DMS 273 (cell line): ENCODE results near the gene HRH1.
"Not testable (repeated sequence)": the region's sequence is repeated elsewhere in the genome, so short reads cannot be mapped to it uniquely, and the experiment has no call there.

ENCODE experiments used
- DNase-seq: peaks from one replicate; lab custom pipeline; 2025; ENCODE audit not compliant: unreplicated experiment; lab: John Stamatoyannopoulos, UW

The HRH1 gene

DNA sequence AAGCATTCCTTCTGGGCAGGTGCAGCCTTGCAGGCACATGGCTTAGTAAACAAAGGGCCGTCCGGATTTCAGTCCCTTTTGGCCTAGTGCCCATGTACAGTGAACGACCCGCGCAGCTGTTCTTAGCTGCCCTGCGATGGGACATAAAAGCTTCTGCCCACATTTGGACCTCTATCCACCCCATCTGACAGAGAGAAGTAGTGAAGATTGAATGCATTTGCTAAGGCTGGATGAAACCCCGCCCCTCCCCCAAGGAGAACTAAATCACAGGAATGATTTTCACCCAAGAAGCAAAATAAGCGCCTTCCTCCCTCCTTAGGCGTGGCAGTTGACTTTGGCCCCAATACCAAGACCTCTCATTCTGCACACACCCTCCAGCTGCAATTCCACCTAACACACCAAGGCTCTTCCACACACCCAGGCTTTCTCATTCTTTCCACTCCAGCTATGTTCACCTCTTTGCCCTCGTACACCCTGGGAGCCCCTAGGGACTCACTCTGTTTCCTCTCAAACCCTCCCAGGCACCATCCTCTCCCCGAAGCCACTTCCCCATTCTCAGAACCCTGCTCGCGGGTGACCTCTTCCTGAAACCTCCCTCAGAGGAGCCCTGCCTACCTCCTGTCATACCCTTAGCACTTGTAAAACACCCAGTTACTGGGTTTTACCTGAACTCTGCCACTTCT is 14.1 kb upstream of the HRH1 start:
- DNase-seq, result peak; percentile 31

DNA sequence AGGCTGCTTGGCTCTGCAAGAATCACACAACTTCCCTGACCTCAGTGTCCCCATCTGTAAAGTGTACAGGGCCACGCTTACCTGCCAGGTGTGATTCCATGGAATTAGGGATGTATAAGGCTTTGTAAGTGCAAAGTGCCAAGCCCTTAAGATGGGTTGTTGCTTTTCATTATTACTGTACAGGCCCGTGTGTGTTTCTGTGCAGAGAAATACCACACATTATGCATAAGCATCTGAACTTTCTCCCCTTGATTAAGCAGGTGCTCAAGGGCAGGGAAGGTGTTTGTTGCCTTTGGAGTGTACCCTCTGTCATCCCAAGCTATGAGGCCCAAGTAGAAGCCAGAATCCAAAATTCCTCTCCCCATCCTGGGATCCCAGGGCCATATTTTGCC is 13.6 kb upstream of the HRH1 start:
- no peak for DNase-seq

DNA sequence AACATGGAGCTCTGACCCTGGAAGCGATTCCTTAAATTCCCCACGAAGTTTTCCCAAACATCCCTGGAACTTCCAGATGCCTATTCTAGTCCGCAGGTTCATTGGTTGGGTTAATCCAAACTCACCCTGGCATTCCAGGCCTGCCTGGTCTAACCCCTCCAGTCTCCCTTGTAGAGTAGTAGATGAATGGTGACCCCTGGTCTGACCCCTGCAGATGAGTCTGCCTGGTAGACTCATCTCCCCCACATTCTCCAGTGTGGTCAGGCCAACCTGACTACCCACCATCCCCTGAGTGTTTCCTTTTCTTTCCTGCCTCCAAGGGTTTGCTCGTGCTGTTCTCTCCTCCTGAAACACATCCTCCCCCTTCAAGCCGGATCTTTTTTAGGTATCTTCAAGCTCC is 10.8 kb upstream of the HRH1 start:
- no peak for DNase-seq

DNA sequence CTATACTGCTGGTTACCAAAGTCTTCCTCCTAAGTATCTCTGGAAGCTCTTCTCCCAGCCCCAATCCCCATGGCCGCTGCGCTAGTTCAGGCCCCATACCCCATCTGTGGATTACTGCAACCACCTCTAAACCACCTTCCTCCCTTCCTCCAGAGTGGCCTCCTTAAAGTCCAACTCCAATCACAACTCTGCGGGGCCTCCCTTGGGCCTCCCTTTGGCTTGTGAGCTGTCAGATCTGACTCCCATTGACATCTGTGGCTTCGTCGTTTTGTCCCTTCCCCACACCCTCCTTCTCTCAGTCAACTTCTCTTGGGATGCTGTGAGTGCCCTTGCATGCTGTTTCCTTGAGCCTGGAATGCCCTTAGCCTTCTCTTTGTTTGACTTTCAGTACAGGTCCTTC is 9.3 kb upstream of the HRH1 start:
- DNase-seq, result no peak

DNA sequence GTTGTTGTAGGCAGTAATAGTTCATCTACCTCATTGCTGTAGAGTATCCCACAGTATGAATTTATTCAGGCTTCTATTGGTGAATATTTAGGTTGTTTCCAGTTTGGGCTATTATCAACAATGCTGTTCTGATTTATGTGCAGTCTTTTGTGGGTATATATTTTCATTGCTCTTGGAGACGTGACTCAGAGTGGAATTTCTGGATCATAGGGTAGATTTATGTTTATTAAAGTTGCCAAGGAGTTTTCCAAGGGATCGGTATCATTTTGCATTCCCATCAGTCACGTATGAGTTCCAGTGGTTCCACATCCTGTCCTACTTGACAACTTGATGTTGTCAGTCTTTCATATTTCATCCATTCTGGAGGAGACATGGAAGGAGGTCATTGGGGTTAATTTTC is 8.4 kb upstream of the HRH1 start:
- DNase-seq, result no peak

DNA sequence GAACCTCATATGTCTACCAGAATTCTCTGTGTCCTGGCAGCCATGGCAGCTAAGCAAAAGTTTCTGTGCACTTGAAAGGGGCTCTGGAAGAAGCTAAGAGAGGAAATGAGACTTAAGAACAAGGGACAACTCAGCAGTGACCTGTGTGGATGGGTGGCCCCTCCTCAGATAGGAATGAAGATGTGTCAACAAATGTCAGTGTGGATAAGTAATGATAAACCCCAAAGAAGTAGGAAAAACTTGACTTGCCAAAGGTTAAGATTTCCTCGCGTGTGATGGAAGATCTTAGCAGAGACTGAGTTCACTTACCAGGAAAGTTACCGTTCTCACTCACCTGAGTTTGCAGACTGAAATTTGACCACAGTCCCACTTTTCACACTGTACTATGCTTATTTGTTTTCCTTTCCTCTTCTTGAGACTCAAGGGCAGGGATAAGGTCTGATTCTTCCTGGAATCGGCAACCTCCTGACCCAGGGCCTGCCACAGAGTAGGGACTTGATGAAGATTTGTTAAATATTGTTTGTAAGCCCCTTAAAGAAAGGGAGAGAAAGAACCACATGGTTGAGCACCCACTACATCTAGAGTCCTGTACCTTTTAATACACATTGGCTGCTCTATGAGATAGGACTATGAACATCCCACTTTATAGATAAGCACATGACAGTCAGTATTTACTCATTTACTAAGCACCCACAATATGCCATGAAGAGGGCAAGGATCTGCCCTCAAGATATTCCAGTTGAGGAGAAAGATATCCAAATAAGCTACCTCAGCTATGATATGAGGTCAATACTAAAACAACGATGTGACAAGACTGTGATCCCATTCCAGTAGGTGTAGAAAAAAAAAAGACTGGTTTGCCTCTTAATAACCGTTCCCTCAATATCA is 7.3 kb upstream of the HRH1 start:
- DNase-seq, result no peak

DNA sequence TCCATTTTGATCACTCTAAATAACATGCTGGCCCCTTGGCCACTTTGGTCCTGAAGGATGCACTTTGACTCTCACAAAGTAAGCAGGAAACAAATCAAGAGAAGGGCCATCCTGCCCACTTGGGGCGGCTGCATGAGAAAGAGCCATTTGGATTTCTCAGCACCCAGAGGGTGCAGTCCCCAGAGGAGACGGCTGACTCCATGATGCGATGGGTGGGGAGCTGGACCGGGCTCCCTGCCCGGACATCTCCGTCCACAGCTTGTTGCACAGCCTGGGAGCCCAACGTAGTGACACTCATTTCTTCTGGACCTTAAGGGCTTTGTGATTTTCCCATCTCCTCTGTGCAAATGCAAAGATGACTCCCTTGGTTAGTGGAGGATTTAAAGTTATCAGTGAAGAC is 4.0 kb upstream of the HRH1 start:
- DNase-seq, result no peak

DNA sequence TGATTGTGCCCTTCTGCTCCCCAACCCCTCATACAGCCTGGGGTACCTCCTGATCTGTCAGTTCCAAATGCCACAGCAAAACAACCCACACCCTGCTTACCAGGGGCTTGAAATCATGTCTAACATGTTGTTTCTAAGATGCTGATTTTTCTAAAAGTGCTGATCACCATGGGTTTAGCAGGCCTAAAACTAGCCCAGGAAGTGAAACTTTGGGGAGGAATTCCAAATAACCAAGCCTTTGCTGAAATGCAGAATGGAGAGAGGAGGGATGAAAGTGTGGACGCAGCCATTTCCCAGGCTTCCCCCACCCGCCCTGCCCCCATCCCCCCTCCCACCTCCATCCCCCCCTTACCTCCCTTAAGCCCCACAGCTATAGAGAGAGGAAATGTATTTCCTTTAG is 2.0 kb upstream of the HRH1 start:
- no peak for DNase-seq

DNA sequence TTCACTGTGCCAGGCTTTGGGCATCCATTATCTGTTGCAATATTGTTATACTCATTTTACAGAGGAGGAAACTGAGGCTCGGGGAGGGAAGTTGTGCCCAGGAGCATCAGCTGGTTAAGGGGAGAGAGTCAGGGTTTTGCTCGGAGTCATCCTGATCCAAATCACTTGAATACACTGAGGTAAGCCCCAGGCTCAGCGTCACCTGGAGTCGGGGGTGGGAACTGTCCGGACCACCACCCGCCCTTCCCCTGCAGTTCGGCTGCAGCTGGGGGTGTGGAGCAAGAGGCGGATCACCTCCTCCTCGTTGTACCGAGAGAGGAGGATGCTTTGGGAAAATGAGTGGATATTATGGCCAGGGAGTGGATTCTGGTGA is 646 bp downstream of the HRH1 start:
- peak; percentile 34 for DNase-seq

DNA sequence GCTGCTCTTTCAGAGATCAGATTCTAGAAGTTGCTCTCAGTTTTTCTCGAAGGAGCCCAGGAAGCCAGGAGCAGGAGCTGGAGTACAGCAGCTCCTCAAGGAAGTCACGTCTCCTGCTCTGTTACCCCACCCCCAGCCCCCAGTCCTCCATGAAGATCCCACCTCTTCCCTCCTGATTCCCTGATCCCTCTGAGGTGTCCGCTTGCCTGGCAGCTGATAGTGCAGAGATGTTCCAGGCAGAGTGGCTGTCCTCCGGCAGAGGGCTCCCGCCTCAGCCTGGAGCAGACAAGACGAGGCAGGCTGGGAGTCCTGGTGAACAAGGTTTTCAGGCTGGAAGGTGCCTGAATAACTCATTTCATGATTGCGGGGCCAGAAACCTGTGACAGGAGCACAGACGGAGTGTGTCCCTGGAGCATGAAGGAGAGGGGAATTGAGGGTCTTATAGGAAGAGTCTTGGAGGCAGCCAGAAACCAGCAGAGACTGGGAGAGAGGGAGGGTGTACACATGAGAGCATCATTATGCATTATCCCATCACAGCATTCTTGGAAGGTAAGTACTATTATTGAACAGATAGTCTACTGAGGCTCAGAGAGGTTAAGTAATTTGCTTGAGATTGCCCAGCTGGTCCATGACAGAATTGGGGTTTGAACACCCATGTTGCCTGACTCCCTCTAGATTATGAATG is 1.2 kb downstream of the HRH1 start:
- DNase-seq, result peak; percentile 77

DNA sequence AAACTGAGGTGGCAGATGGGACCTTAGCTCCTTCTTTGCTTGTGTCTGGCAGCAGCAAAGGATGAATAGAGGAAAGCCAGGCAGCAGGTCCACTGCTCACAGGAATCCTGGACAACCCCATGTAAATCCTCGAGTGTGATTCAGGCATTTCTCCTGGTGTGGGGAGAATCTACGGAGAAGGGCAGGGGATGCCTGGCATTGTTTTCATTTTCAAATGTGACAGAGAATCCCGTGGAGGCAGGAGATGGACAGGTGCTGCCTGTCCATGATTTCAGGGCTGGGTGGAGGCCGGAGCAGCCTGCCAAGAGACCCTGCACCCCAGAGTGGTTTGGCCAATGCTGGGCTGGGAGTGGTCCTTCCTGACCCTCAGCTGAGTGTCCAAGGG is 1.7 kb downstream of the HRH1 start:
- DNase-seq, result no peak

DNA sequence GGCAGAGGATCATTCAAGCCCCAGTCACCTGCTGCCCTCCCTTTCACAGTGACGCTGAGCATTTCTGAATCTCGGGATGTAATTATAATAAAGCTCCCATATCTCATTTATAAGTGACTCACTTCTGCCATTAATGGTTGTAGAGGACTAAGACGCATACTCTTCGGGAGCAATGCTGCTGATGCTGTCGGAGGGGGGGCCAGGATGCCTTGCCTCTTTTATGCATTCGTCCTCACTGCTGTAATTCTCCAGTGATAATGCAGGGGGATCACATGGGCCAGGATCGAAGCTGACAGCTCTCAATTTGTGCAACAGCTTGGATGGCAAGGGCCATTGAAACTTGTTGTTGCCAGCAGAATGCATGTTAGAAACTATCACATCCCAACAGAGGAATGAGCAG is 3.1 kb downstream of the HRH1 start:
- no peak for DNase-seq

DNA sequence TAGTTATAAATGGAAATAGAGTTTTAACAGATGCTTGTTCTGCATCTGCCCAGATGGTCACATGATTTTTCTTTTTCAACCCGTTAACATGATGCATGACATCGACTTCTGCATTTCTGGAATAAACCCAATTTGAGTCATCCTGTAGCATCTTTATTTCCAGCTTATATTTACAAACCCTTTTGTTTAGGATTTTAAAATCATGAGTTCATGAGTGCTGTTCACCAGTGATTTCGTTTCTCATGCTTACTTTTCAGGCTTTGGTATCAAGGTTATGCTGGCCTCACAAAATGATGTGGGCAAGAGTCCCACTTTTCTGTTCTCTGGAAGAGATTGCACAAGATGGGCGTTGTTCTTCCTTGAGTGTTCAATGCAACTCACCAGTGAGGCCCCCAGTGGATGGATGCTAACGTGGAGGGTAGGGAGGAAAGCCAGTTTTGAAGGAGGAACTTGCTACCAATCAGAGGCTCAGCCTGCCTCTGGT is 5.2 kb downstream of the HRH1 start:
- no peak for DNase-seq

DNA sequence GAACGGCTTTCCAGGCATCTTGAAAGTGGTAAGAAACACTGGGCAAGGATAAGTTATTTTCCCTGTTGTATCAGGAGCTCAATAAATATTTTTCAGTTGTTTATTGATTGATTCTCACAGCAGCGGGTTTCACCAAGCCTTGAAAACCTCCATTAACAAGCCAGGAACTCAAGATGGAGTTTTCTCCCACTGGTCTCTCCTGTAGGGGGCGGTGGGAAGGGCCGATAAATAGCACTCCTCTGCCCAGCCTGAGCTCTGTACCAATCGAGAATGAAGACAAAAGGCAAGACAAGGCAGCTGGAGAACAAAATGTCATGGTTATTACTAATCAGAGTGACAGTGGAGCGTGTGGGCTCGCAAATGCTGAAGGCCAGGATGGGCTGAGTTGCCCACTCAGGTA is 7.4 kb downstream of the HRH1 start:
- DNase-seq, result no peak

DNA sequence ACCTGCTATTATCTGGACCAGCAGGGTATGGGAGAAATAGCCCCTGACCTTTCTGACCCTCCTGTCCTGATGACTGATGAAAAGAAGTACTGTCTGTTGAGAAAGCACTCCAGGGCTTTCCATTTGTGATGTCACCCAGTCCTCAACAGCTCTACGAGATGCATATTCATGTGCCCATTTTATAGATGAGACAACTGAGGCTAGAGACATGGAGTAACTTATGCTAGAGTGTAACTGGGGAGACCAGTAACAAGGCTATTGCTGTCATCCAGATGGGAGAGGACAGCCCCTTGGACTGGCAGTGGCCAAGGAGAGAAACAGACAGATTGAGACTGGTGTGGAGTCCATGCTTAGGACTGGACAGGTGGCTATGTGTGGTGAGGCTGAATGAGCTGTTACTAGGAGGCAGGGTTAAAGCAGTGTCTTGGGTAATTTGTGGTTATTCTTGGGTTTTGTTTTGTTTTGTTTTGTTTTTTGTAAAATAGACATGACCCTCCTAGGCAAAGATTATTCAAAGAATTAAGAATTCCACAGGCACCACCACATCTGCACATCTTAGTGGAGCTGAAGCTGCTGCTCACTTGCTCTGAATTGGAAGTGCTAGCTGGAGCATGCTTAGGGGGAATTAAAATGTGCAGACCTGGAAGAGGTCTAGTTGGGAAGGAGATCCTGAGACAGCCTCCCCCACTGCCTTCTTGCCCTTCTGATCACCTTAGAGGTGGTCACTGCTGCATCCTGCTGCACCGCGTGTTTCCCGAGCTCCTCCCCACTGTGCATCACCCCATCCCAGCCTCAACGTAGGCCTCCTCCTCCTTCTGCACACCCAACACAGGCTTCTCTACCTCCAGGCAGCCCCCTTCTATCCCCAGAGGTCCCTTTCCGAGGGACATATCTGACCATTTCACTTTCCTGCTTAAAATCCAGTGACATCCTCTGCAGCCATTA is 8.4 kb downstream of the HRH1 start:
- no peak for DNase-seq

DNA sequence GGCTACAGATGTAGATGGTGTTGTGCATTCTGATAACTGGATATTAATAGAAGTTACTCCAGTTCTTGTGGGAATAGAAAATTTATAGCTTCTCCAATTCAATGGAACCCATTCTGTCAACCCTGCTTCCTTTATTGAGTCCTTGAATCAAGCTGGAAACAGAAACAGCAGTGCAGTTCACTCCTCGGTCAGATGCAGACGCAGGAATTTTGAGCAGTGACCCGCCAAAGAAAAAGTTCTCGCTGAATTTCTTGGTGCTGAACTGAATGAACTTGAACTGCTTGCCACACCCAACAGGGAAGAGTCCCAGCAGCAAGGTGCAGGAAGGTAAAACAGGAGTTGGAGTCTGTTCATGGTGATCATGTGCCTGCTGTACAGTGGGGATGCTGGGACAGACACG is 10.3 kb downstream of the HRH1 start:
- no peak for DNase-seq

DNA sequence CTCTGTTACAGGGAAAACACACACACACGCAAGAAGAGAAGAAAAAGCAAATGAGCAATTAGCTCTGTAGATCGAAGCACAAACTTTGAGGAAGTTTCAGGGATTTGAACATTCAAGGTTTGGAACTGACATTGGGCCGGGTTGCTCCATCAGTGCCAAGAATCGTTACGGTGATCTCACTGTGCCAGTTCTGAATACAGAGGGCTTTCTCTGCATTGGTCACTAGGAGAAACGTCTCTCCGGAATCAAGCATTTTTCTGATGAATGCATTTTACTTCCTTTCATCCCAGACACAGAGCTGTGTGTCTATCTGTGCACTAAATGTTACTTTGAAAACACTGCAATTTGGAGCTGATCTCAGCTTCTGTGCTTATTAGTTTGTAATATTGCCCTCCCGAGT is 11.2 kb downstream of the HRH1 start:
- DNase-seq, result no peak

DNA sequence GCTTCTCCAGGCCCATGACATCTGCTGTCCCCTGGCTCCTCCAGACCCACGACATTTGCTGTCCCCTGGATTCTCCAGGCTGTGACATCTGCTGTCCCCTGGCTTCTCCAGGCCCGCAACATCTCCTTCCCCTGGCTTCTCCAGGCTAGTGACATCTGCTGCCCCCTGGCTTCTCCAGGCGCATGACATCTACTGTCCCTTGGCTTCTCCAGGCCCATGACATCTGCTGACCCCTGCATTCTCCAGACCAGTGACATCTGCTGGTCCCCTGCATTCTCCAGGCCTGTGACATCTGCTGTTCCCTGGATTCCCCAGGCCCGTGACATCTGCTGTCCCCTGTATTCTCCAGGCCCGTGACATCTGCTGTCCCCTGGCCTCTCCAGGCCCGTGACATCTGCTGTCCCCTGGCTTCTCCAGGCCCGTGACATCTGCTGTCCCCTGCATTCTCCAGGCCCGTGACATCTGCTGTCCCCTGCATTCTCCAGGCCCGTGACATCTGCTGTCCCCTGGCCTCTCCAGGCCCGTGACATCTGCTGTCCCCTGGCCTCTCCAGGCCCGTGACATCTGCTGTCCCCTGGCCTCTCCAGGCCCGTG is 12.6 kb downstream of the HRH1 start:
- not testable (repeated sequence) for DNase-seq

DNA sequence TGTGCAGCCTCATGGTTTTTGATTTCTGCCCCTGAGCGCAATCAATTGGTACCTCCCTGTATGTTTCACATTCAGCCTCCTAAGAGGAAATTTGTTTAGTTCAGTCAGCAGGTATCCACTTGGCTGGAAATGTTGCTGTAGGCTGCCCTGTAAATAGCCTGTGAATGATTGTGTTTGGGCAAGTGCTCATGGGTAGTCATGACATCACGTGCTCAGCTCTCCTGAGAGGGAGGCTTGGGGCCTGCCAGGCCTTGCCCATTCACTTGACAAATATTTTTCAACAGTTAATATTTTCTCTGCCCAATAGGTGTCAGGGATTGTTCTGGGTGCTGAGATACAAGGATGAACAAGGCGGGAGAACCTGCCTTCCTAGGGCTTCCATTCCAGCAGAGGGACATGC is 13.3 kb downstream of the HRH1 start:
- no peak for DNase-seq

DNA sequence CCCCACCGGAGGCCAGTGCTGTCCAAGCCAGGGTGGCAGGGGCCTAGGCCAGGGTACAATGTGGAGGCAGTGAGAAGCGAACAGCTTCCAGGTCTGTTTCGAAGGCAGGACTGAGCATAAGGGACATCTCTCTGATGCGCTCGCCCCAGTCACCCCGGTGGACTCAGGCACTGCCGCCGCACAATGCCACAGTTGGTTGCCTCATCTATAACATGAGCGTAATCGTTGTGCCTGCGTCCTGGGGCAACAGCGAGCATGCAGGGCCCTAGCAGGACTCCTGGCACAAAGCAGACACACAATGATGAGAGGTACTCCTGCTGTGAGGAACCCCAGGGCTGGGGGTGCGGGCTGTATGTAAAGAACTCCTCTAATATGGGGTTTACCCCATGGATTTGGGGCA is 14.1 kb downstream of the HRH1 start:
- DNase-seq, result no peak
